ENCODE measurements around the gene TTC34.

Gene TTC34

DNA sequence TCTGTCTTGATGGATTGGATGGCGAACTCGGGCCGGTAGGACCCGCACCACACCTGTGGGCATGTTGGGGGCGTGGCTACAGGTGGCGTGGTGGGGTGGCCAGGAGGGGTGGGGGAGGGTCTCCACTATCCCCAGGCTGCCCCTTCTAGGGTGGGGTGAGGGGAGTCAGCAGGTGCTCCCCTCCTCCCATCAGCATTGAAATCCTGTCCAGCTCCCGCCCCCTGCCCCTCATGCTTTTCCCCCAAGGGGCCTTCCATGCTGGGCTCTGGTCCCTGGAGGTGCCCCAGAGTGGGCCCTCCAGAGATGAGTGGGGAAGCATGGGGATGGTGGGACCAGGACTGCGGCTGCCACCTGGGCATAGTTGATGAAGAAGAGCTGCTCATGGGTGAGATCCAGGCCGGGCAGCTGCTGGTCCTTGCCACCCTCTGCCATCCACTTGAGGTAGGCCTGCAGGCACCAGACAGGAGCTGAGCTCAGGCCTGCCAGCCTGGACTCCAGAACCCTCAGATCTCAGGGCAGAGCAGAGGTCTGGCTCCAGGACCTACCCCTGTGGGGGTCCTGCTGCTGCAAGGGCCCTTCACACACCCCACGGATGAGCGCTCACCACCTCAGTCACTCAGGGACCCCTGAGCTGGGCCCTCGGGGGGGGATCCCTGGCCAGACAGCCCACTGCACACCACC lies 209.8 kb downstream of the TTC34 start:
- Histone ChIP-seq H3K9me3 (ENCODE audit: insufficient read depth, low read length, severe bottlenecking) (no peaks in the 10 kb centered on the region), H3K4me3 (ENCODE audit: low read depth in 1 of 2, low read length in 2 of 2) (no peak overlapping the region), H3K9ac (ENCODE audit: low read depth, low read length) (no peak overlapping the region), H3K36me3 (ENCODE audit: insufficient read depth, low read length) (no peaks in the 10 kb centered on the region), H3K27me3 (ENCODE audit: insufficient read depth, low read length, poor library complexity) (no peaks in the 10 kb centered on the region), H2AFZ (ENCODE audit: low read depth, low read length) (no peak overlapping the region), H3K79me2 (ENCODE audit: insufficient read depth, low read length) (no peaks in the 10 kb centered on the region), H4K20me1 (ENCODE audit: insufficient read depth, low read length) (peaks cover 11% of the 10 kb centered on the region; the same call in 1 of the 2 replicates), H3K4me1 (ENCODE audit: insufficient read depth, low read length) (peaks cover 12% of the 10 kb centered on the region), H3K27ac (ENCODE audit: low read length) (no peak overlapping the region), H3K4me2 (ENCODE audit: insufficient read depth, low read length) (no peak overlapping the region)
- ATAC-seq (ENCODE audit: insufficient read depth, low read depth) = no peak
- no peak for DNase-seq
- no peak for TF ChIP-seq EZH2 (IDR thresholded peaks at IDR 0.05; ENCODE audit: borderline replicate concordance, low read depth, low read length, severe bottlenecking)
- TF ChIP-seq, protein P1, sequence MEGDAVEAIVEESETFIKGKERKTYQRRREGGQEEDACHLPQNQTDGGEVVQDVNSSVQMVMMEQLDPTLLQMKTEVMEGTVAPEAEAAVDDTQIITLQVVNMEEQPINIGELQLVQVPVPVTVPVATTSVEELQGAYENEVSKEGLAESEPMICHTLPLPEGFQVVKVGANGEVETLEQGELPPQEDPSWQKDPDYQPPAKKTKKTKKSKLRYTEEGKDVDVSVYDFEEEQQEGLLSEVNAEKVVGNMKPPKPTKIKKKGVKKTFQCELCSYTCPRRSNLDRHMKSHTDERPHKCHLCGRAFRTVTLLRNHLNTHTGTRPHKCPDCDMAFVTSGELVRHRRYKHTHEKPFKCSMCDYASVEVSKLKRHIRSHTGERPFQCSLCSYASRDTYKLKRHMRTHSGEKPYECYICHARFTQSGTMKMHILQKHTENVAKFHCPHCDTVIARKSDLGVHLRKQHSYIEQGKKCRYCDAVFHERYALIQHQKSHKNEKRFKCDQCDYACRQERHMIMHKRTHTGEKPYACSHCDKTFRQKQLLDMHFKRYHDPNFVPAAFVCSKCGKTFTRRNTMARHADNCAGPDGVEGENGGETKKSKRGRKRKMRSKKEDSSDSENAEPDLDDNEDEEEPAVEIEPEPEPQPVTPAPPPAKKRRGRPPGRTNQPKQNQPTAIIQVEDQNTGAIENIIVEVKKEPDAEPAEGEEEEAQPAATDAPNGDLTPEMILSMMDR (IDR thresholded peaks at IDR 0.05; ENCODE audit: borderline replicate concordance, extremely low read depth, low read length, poor library complexity, severe bottlenecking) = no peak

DNA sequence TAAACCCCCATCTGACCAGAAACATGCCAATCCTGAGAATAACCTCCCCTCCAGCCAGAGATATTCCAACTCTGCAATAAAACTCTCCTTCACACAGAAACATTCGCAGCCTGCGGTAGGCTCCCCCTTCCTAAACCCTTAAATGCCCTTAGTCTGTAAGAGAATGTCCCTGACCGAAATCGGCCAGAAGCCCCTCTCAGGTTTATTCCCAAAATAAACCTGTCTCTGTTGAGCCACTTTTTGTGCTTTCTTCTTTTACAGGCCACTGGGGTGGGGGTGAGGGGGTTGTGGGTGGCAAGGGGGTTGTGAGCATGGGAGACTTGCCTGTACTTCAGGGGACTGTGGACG lies 210.3 kb downstream of the TTC34 start:
- peaks cover 11% of the 10 kb centered on the region; the same call in 1 of the 2 replicates for H4K20me1 ChIP-seq (ENCODE audit: insufficient read depth, low read length)
- H3K4me2 ChIP-seq (ENCODE audit: insufficient read depth, low read length) = no peak overlapping the region
- H3K27ac ChIP-seq (ENCODE audit: low read length) = no peak overlapping the region
- no peak overlapping the region for H3K9ac ChIP-seq (ENCODE audit: low read depth, low read length)
- H3K4me3 ChIP-seq (ENCODE audit: low read depth in 1 of 2, low read length in 2 of 2) = no peak overlapping the region
- ATAC-seq (ENCODE audit: insufficient read depth, low read depth) (no peak), DNase-seq (no peak)
- peaks cover 12% of the 10 kb centered on the region for H3K4me1 ChIP-seq (ENCODE audit: insufficient read depth, low read length)
- no peaks in the 10 kb centered on the region for H3K27me3 ChIP-seq (ENCODE audit: insufficient read depth, low read length, poor library complexity)
- no peaks in the 10 kb centered on the region for H3K79me2 ChIP-seq (ENCODE audit: insufficient read depth, low read length)
- H2AFZ ChIP-seq (ENCODE audit: low read depth, low read length) = no peak overlapping the region
- TF ChIP-seq, protein P1 (IDR thresholded peaks at IDR 0.05; ENCODE audit: borderline replicate concordance, extremely low read depth, low read length, poor library complexity, severe bottlenecking) = no peak
- no peak for TF ChIP-seq EZH2 (IDR thresholded peaks at IDR 0.05; ENCODE audit: borderline replicate concordance, low read depth, low read length, severe bottlenecking)
- H3K36me3 ChIP-seq (ENCODE audit: insufficient read depth, low read length) = no peaks in the 10 kb centered on the region
- H3K9me3 ChIP-seq (ENCODE audit: insufficient read depth, low read length, severe bottlenecking) = no peaks in the 10 kb centered on the region

DNA sequence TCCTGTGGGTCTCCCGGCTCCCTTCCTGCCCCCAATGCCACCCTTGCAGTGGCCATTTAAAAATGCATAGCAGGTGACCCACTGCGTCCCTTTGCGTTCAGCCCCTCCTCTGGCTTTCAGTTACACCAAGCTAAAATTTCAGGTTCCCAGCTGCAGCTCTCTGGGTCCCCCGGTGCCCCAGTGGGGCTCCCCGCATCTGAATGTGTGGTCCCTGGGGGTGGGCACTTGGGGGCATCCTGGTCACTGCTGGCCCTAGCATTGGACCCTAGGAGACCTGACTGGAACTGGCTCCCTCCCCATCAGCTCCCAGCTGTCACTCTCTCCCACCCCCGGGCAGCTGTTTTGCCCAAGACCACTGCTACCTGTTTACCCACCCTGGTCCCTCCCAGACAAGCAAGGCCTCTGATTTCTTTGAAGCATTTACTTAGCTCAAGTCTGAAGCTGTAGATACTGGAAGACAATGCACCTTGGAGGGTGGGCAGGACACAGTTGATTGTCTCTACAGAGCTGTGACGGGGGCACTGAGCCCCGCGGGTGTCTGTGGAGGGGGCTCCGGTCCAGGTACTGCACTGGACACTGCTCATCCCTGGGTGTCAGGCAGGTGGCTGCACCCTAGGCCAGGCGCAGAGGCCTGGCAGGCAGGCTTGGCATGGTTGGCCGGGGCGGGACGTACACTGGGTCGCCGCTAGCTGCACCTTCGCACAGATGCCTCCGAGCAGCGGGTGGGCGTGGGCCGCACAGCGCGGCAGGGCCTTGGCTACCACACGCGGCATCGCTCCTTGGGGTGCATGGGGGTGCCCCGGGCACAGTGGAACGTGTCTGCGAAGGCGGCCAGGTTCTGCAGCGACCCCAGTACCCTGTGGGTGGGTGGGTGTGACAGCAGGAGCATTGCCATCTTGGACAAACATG lies 211.0 kb downstream of the TTC34 start:
- Histone ChIP-seq H3K27ac (ENCODE audit: low read length) (no peak overlapping the region), H2AFZ (ENCODE audit: low read depth, low read length) (no peak overlapping the region), H3K9me3 (ENCODE audit: insufficient read depth, low read length, severe bottlenecking) (no peaks in the 10 kb centered on the region), H3K4me2 (ENCODE audit: insufficient read depth, low read length) (no peak overlapping the region), H3K27me3 (ENCODE audit: insufficient read depth, low read length, poor library complexity) (no peaks in the 10 kb centered on the region), H3K9ac (ENCODE audit: low read depth, low read length) (no peak overlapping the region), H3K79me2 (ENCODE audit: insufficient read depth, low read length) (0 out of 2 replicates have a peak, but pooled peaks cover 3% of the 10 kb centered on the region), H4K20me1 (ENCODE audit: insufficient read depth, low read length) (peaks cover 11% of the 10 kb centered on the region; the same call in 1 of the 2 replicates), H3K4me3 (ENCODE audit: low read depth in 1 of 2, low read length in 2 of 2) (no peak overlapping the region), H3K4me1 (ENCODE audit: insufficient read depth, low read length) (peaks cover 15% of the 10 kb centered on the region), H3K36me3 (ENCODE audit: insufficient read depth, low read length) (no peaks in the 10 kb centered on the region; the same call in 1 of the 2 replicates)
- DNase-seq (no peak), ATAC-seq (ENCODE audit: insufficient read depth, low read depth) (no peak)
- TF ChIP-seq EZH2 (IDR thresholded peaks at IDR 0.05; ENCODE audit: borderline replicate concordance, low read depth, low read length, severe bottlenecking) = no peak

Data from DND-41 (cell line).